Colon (tissue), 2 donors: ENCODE results near the gene KCNJ11.

Source experiments
- FAIRE-seq: peaks from 2 replicates; lab custom pipeline; 2012; peaks lifted over from hg19 to GRCh38; lab: Jason Lieb, UNC
- donor health status: control.
- donor health status: control.

The KCNJ11 gene

GRCh38 chr11:17408026-17408425 is 19.6 kb upstream of the KCNJ11 start:
- FAIRE-seq: no peak

GRCh38 chr11:17407575-17407974 is 19.1 kb upstream of the KCNJ11 start:
- FAIRE-seq: no peak

- FAIRE-seq: no peak
These were observed 18.3 kb upstream of the KCNJ11 start for GRCh38 chr11:17406818-17407149.

GRCh38 chr11:17406082-17406817 is 17.8 kb upstream of the KCNJ11 start:
- no peak for FAIRE-seq

GRCh38 chr11:17405232-17406005 is 17.0 kb upstream of the KCNJ11 start:
- no peak for FAIRE-seq

- FAIRE-seq: no peak
These were observed 15.7 kb upstream of the KCNJ11 start for GRCh38 chr11:17403980-17404759.

- FAIRE-seq: no peak
These were observed 14.0 kb upstream of the KCNJ11 start for GRCh38 chr11:17402486-17402885.

GRCh38 chr11:17401841-17402240 is 13.4 kb upstream of the KCNJ11 start:
- no peak for FAIRE-seq

GRCh38 chr11:17401316-17401715 is 12.9 kb upstream of the KCNJ11 start:
- FAIRE-seq: no peak

- no peak for FAIRE-seq
These were observed 11.8 kb upstream of the KCNJ11 start for GRCh38 chr11:17400048-17400775.

GRCh38 chr11:17399236-17399635 is 10.8 kb upstream of the KCNJ11 start:
- no peak for FAIRE-seq

- FAIRE-seq: no peak
These were observed 9.0 kb upstream of the KCNJ11 start for GRCh38 chr11:17397311-17398002.

GRCh38 chr11:17396598-17397310 is 8.3 kb upstream of the KCNJ11 start:
- no peak for FAIRE-seq

GRCh38 chr11:17395978-17396377 is 7.5 kb upstream of the KCNJ11 start:
- FAIRE-seq: no peak

GRCh38 chr11:17395554-17395961 is 7.1 kb upstream of the KCNJ11 start:
- no peak for FAIRE-seq

GRCh38 chr11:17394743-17395390 is 6.4 kb upstream of the KCNJ11 start:
- FAIRE-seq: no peak

GRCh38 chr11:17393472-17393871 is 5.0 kb upstream of the KCNJ11 start:
- FAIRE-seq: no peak

GRCh38 chr11:17392872-17393271 is 4.4 kb upstream of the KCNJ11 start:
- FAIRE-seq: no peak

- no peak for FAIRE-seq
These were observed 3.3 kb upstream of the KCNJ11 start for GRCh38 chr11:17391493-17392355.
